TTC549 (cell line): Measurements from ENCODE around the gene JTB.

Source experiments
- FAIRE-seq: peaks from 2 replicates; lab custom pipeline; 2012; peaks lifted over from hg19 to GRCh38; lab: Jason Lieb, UNC

JTB gene

DNA sequence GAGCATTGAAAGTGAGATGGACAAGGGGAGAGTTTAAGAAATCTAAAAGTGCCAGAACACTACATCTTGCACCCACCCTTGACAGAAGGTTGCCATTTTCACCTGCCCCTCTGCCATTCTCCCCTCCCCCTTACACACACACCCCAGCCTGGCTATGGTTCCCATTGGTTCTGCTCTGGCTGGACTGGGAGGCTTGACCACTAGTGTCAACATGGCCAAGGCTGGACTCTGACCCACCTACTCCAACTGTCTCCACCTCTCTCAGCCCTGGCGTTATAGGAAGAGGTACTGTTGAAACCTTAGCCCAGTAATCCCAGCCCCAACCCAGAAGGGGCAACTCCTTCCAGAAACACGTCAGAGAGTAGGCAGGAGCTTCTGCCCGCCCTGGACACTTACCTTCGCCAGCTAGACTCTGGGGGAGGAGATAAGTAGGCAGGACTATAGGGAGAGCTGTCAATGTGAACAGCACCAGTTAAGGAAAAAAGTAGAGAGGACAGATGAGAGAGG is 23.6 kb downstream of the JTB start:
- FAIRE-seq, result no peak

GRCh38 chr1:153951801-153952200 is 25.7 kb downstream of the JTB start:
- FAIRE-seq, result no peak

- no peak for FAIRE-seq
These were observed 26.3 kb downstream of the JTB start for GRCh38 chr1:153951183-153951582.

DNA sequence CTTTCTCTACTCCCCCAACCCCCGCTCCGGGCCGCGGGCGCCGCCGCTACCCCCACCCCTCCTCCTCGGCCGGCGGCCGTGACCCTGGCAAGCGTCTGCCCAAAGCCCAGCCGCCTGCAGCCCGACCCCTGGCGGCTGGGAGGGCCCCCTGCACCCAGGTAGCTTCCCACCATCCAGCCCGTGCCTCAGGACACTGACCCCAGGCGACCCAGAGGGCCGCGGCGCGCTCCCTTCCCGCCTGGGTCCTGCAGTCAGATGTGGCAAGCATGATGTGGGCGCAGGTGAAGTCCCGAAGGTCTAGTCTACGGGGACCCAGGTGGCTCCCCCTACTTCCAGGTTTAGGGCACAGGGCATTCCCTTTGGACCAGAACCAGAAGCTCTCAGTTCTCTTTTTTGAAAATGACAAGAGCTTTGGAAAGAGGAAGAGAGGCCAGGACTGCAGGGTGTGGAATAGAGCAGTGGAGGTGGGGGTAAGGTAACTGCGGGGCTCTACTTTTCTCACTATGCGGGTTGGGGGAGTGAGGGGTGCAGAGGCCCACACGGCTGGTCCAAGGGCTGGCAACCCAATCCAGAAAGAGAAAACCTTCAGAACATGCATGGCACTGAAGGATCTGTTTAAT is 30.7 kb downstream of the JTB start, which contains the start of gene DENND4B:
TSS of gene DENND4B (minus strand) at position 97 of the 620 bp plus-strand sequence. CDS start 2,344 bp downstream, outside the sequence.
- FAIRE-seq, result no peak

DNA sequence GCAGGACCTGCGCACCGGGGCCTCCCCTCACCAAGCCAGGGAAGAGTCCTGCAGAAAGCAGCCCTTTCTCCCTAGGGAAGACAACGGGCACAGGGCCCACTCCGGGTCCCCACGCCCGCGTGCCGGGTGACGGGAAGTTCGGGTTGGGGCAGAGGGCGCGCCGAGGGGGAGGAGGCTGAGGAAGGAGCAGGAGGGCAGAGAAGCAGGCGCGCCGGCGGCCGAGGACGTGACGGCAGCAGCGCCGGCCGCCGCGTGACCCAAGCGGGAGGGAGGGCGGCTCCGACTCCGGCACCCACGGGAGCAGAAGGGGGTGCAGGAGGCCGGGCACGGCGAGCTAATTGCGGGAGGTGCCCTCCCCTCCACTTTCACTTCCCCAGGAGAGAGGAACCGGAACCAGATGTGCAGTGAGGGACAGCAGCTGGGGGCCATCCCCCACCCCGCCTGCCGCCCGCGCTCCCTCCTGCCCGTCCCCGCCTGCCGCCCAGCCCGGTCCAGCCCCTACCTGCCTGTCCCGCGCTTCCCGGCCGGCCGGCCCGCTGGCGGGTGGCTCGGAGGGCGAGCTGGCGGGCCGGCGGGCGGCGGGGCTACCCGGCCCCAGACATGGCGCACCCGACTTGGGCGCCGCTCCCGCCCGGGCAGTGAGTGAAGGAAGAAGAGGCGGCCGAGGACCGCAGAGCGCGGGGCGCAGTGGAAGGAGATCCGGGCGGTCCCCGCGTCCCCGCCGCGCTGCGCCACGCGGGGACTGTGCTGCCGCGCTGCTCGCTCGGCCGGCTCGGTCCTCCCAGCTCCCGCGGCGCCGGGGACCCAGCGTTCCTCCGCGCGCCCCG is 31.5 kb downstream of the JTB start:
- no peak for FAIRE-seq

DNA sequence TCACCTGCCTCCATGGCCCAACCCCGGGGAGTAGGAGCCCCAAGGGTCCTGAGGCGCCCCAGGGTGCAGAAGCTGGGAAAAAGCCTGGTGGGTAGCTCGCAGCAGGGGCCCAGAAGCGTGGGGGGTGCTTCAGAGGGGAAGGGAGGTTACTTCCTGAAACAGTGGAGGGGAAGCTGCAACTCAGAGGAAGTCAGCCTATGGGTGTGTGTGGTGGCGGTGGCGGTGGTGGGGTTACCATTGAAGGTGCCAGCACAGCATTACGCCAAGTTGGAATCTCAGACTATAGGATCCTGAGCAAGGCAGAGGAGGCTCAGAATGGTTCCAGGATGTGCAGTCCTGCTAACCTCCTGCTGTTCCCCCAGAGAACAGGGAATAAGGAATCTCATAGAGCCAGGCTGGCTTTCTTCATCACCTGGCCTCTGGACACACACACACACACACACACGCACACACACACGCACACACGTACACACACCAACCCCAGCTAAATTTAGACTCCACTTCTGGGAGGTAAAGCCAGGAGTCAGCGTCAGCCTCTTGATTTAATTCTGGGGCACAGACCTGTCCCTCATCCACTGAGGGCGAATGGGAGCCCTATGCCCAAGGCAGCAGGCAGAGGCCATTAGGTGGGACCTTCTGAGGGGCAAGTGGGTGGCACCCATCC is 32.2 kb downstream of the JTB start:
- FAIRE-seq, result no peak

DNA sequence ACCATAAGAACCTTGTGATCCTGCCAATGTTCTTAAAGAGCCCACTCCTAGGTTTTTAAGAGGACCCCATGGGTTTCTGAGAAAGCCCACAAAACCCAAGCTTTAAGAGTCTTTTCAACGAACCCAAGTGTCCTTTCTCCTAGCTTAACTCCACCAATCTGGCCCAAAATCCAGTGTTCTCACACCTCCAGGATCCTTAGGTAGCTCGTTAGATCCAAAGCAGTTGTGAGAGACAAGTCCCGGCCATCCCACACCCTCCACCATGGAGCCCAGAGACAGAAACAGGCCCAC is 32.7 kb downstream of the JTB start:
- FAIRE-seq, result no peak

DNA sequence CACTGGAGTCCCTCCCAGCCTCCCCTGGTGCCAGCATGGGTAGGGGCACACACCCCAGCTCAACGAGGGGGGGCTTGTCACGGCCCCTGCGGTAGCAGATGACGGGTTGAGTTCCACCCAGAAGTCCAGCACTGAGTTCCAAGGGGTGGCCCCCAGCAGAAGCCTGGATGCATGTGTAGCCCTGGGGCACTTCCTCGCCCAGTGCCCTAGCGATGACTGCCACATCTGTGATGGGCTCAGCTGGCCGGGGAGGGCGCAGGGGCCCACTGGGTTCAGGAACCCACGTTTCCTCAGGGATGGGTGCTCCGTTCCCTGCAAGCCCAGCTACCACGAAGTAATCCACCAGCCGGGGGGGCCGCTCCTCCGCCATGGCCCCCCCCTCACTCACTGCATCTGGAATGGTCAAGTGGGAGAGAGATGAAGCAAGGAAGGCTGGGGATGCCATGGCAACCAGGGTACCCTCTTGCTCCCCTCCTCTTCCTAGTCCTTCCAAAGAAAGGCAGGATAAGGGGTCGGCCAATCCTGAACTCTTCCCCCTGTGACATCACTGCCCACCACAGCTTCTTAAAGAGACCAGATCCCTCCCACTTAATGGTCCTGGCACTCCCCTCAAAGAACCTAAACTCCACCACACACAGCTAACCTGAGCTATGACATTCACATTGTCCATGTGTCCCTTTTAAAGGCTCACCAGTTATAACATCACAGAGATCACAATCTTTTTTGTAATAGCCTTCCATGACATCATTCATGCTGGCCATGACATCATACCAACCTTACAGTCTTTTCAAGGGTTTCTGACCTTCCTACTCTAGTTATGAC is 33.3 kb downstream of the JTB start:
- no peak for FAIRE-seq

- no peak for FAIRE-seq
These were observed 34.5 kb downstream of the JTB start for GRCh38 chr1:153942766-153943549.

- no peak for FAIRE-seq
These were observed 35.4 kb downstream of the JTB start for GRCh38 chr1:153941826-153942725.

DNA sequence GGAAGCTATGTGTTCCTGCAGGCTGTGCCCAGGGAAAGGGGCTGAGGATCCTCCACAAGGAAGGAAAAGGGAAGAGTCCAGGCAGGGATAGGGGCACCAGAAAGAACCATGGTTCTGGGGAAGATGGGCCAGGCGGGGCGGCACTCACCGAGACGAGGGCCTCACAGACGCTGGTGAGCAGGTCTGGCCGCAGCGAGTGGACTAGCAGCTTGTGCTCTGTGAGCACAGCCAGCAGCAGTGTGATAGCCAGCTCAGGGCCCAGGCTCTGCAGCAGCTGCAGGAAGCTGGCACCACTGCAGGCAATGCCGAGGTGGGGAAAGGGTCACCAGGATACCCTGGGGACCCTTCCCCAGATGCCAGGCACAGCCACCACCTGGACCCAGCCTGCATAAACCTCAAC is 36.7 kb downstream of the JTB start:
- FAIRE-seq, result no peak

DNA sequence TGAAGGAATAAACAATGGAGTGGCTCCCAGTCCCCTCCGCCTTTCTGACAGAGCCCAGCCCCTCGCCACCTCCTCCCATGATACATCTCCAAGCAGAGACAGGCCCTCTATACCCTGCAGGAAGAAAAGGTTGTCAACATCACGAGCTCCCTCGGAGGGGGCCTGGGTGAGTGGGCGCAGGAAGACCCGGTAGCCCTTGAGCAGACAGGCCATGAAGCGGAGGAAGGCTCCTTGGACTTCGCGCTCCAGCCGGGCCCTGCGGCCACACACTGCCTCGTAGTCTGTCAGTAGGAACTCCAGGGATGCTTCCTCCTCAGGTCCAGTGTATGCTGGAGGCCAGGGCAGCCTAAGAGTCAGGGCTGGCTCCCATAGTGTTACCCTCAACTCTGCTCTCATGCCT is 38.0 kb downstream of the JTB start:
- FAIRE-seq, result no peak

GRCh38 chr1:153938996-153939395 is 38.5 kb downstream of the JTB start:
- no peak for FAIRE-seq

DNA sequence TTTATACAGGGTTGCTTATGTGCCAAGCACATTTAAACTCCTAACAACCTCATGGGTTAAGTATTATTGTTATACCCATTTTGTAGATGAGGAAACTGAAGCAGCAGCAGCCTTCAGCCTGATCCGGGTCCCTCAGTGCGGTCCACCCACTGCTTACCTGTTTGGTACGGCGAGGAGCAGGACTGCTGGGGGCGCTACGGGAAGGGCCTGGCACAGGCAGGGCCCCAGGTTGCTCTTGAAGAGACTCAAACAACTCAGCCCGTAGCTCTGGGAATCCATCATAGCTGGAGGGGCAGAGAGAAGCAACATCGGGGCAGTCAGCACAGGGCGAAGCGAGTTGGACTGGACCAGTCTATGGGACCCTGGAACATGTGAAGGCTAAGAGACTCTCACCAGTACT is 40.1 kb downstream of the JTB start:
- no peak for FAIRE-seq

DNA sequence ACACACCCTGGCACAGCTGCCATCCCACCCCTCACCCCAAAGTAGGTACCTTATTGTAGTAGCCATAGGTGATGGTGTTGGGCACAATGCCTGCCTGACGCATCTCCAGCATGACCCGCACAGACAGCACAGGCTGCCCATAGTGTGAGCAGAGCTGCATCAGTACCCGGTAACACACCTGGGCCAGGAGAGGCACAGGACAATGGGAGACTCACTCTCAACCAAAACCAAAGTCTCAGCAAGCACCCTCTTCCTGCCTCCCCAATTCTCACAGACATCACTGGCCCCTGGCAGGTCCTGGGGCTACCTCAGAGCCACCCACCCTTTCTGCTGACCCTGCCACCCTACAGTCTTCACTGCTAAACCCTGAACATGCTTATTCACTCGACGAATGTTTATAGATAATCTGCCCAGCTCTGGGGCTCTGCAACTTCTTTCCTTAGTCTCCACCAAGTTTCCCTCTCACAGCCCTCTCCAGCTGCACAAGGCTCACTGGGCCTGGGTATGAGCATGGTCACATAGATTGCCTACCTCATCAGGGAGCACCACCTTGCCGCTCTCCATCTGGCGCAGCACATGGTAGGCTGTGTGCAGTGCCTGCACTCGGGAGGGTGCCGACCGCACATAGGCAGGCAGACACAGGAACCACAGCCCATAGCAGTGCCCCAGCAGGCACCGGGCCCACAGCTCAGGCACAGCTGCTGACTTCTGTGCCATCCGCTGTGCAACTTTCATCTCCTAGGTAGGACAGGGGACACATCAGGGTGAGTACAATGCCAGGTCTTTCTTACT is 41.3 kb downstream of the JTB start:
- FAIRE-seq, result no peak

DNA sequence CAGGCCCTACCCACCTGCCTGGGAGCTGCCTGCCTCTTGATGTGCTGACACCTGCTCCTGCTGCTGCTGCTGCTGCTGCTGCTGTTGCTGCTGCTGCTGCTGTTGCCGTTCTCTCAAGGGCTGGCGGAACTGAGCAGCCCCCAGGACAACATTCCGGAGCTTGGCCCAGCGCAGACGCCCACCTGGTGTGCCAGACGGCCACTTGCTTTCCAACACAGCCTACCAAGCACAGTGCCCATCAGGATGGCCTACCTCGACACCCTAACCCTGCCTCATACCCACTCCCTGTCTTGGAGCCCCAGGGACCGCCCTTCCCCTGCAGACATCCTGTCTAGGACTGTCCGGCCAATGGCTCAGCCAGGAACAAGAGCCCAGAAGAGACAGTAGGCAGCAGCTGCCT is 42.7 kb downstream of the JTB start:
- no peak for FAIRE-seq

DNA sequence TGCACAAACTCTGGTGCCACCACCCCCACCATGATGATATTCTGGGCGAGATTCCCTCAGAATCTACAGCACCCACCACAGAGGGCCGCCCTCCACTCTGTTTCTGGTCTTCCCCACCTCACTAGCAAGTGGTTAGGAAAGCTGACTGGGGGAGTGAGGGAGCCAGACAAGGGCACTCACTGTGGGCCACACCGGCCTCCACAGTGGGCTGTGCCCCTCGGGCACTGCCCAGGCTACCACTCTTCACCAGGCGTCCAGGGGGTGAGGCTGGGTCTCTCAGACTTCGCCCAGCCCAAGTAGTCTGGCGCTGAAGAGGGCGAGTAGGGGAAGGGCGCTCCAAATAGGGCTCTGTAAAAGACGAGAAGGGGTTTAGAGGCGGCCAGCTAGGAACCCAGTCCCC is 43.5 kb downstream of the JTB start:
- FAIRE-seq, result no peak

DNA sequence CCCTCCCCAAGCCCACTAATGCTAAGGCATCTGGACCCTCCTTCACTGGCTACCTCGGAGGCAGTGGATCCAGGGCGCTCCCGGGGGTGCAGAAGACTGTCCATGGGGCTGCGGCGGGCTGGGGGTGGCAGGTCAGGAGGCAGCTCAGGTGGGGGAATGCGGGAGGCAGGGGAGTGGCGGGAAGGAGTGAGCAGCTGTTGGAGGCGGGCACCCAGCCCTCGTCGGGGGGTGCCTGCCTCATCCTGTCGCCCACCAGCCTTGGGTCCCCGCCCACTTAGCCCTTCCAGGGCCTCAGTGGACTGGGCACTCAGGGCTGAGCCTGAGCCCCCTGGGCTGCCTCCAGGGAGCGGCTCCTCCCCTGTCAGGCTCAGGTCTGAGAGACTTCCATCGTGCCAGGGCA is 44.0 kb downstream of the JTB start:
- no peak for FAIRE-seq
